Stimulated activated CD4-positive, alpha-beta T cell treated with anti-CD3 and anti-CD28 coated beads, Interleukin-1b, Interleukin-23, amount 100 ng/mL, for 48 hours (primary cell): ENCODE data around the gene RBM39.
A peak's percentile ranks its signal among the peaks of the same experiment; 100 is the strongest.
"Not testable (repeated sequence)": the region's sequence is repeated elsewhere in the genome, so short reads cannot be mapped to it uniquely, and the experiment has no call there.

ENCODE experiments used
- DNase-seq: peaks from one replicate; pipeline ENCODE4 v3.0.0-alpha.2; 2020

Gene RBM39

GRCh38 chr20:35704514-35705261 lies 37.4 kb downstream of the RBM39 start:
- DNase-seq: no peak

DNA sequence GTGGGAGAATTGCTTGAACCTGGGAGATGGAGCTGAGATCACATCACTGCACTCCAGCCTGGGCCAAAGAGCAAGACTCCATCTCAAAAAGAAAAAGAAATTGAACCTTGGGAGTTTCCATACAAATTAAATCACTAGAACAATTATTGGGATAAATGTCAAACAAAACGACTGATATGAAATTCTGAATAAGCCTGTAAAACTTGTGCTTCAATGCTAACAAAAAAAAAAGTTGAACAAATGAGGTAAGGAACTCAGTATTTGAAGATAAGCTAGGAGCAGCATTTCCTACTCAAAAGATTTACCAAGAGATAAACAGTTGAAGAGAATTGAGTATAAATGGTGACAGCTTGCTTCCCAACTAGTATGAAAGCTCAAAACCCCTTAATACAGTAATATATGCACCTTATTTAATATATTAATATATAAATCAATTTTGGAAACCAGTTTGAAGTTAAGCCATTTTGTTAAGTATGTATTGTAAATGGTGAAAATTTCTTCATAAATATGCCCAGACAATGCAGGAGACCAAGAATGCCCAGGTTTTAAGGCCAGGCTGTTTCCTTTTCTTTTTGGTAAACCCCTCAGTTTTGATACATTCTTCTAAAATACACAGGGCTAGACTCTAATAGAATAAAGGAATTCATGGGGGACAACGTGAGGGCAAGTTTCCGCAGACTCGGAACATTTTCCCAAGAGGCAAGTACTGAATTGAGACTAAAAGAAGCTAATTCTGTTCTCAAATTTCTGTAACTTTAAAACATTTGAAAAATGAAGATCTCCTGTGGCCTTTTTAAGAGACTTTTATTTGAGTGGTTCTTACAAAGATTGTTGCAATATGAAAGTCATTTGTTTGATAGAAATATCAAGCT lies 39.0 kb downstream of the RBM39 start:
- DNase-seq: no peak

DNA sequence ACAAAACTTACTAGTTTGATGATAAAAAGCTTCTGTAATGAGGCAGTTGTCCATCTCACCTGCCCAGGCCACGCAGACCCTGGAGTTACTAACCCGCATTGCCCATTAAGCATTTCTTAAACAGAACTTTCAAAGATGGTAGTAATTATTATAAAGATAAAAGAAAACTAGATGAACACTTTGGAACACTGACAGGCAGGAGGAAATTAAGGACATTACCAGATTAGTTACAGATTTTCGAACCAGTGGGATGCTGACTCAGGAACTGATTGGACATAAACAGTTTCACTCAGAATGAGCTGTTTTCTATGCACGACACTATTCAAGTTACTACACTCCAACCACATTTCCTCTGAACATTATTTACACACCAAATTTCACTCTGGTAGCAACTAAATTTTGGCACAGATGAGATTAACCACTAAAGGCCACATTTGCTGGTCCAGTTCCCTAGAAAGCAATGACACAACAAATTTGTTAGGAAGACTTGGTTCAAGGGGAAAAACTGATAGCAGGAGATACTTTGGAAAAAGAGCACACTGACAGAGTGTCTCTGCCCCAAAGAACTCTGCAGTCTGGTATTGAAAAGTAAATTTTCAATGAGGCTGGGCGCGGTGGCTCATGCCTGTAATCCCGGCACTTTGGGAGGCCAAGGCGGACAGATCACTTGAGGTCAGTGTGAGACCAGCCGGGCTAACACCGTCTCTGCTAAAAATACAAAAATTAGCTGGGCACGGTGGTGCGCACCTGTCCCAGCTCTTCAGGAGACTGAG lies 39.8 kb downstream of the RBM39 start:
- DNase-seq: no peak

GRCh38 chr20:35700625-35701148 lies 41.4 kb downstream of the RBM39 start:
- no peak for DNase-seq

DNA sequence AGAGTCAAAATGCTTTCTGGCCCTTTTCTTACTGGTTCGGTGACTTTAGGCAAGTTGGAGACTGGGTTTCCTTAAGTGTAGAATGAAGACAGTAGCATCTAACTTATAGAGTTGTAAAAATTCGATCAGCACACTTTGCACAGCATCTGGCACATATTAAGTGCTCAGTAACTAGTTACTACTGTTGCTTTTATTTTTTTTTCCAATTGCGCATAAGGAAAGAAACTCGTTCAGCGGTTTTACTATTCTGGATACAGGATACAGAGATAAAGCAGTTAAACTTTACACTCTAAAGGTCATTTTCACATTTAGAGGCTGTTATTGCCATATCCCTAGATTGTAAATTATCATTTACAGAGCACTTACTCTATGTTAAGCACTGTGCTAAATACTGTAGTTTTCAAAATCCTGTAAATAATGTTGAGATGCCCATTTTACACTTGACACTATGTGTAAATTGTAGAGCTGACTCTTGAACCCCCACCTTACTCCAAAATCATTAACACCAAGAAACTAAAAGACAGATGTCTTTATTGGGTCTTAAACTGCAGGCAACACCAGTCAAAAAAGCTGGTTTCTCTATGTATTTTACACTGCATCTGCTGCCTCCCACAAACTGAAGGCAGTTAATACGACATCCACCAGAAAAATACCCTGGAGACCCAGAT lies 42.0 kb downstream of the RBM39 start:
- DNase-seq: no peak

DNA sequence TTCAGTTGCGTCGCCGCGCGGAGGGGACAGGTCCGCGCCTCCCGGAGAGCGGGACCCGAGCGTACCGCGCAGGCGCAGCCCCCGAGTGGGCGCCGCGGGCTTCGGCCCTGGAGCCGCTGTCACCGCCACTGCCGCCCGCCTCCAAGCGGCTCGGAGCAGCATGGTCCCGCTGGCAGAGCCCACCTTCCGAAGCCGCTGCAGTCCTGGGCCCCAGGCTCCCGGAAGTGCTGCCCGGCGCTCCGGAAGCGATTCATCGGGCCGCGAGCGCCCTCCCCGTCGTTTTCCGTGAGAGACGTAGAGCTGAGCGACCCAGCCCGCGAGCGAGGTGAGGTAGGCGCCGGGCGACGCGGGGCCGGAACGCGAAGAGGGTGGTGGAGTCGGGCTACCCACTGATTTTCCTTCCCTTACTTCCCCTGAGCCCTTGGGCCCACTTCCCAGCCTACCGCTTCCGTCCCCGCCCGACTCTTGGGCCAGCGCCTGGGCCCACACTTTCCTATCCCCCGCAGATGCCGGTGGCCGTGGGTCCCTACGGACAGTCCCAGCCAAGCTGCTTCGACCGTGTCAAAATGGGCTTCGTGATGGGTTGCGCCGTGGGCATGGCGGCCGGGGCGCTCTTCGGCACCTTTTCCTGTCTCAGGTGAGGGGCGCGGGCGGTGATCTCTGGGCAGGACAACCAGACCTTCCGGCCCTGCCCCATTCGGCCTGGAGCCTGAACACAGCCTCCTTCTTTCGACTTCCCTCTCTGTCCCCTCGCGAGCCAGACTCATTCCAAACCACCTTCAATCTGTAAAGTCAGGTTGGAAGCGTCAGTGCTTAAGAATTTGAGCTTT lies 42.7 kb downstream of the RBM39 start, which contains the start of the genes NFS1 and ROMO1:
TSS of gene NFS1 (minus strand) at position 226 of the 830 bp plus-strand sequence. CDS start at position 162, 64 bp downstream.
TSS of gene ROMO1 (plus strand) at position 279 of the 830 bp plus-strand sequence. CDS start at position 507, 228 bp downstream.
- DNase-seq: peak; percentile 87

- DNase-seq: no peak
Observed at GRCh38 chr20:35698298-35699126, 43.5 kb downstream of the RBM39 start.

DNA sequence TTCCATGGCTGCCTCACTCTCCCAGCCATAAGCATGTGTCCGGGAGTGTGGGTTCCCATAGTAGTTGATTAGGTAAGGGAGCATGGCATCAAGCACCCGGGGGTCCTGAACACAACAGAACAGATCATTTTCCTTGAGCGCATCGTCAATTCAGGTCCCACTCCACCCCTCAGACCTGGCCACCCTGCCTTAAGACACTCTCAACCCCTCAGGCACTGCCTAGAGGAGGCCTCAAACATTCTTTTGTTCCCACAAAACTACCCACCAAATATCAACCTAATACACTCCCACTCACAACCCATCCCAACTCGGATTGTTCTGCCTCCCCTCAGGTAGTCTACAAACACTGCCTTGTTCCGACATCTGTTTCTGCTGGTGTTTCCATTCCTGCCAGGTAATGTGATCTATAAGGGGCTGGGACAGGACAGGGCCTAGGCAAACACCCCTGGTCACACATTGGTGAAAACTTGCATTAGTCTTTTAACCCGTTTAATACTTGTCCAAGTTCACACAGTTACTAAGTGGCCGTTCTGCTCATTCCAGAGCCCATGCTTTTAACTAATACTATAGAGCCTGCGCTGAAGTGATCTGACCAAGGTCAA lies 44.3 kb downstream of the RBM39 start:
- DNase-seq: no peak

DNA sequence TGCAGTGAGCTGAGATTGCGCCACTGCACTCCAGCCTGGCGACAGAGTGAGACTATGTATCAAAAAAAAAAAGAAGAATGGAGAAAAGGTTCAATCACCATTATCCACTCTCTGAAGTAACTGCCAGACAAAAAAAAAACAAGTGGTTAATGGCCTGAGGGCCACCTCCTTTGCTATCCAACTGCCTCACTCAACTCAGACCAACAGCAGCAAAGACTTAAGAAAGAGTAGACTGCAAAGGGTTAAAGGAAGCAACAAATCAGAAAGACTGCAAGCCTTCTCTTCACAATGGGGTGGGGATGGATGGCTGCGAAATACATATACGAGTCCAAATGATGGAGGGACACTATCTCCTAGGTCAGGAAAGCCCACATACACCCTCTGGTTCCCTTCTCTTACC lies 46.1 kb downstream of the RBM39 start:
- no peak for DNase-seq

GRCh38 chr20:35695245-35695749 lies 46.8 kb downstream of the RBM39 start:
- no peak for DNase-seq

DNA sequence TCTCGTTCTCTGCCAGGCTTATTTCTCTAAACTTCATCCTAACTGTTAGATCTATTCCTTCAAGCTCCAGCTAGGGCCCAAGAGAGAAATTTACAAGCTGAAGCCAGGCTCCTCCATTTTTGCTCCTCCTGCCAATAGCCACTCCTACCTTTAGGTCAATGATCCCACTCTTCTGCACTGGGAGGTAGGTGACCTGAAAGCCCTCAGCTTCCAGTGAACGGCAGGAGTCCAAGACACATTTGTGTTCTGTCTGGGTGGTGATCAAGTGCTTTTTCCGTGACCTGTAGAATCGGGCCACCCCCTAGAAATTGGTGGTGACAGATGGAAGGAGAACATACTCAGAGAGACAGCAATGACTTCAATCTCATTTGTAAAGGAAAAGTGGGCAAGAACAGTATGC lies 51.8 kb downstream of the RBM39 start:
- no peak for DNase-seq

- DNase-seq: not testable (repeated sequence)
Observed at GRCh38 chr20:35686872-35687271, 55.2 kb downstream of the RBM39 start.

- not testable (repeated sequence) for DNase-seq
Observed at GRCh38 chr20:35685368-35685767, 56.7 kb downstream of the RBM39 start.

DNA sequence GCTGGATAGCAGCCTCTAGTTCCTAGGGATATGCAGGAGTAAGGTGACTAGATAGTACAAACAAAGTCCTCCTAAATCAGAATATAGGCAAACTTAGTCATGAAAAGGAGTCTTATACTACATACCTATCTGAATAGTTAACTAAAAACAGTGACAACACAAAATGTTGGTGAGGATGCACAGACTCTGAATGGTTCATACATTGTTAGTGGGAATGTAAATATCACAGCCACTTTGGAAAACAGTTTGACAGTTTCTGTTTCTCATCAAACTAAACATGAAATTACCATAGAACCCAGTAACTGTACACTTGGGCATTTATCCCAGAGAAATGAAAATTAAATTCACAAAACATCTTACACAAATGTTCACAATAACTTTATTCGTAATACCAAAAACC lies 60.1 kb downstream of the RBM39 start:
- DNase-seq: no peak

GRCh38 chr20:35680452-35681183 lies 61.4 kb downstream of the RBM39 start:
- DNase-seq: no peak

DNA sequence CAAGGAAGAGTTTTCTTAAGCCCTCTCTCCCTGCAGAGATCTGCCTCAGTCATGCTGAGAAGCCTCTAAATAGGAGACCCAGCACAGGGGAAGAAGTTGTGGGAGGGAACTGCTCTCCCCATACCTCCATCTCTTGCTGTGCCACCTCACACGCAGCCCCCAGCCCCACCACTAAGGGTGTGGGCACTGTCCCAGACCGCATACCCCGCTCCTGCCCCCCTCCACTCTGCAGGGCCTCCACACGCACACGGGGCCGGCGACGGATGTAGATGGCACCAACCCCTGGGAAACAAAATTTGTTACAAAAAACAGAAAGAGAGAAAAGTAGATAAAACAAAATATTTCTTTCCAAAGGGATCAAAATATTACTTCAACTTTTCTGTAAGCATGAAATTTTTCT lies 67.1 kb downstream of the RBM39 start:
- DNase-seq: no peak

DNA sequence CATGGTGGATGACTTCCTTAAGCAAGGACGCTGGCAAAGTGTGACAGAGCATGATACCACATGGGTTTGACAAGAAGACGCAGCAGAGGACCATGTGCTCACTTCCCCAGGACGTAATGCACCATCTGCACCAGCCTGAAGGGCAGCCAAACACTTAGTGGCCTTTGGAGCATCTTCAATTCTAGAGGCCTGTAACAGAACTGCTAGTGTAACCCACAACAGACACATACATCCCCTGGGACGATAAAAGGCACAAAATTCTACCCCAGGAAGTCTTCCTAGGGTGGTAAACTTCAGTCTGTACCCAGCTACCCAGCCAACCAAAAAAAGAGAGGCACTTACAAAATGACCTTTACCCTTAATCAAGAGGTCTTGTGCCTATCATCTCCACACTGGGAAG lies 68.2 kb downstream of the RBM39 start:
- no peak for DNase-seq

GRCh38 chr20:35669681-35670080 lies 72.4 kb downstream of the RBM39 start:
- no peak for DNase-seq

GRCh38 chr20:35669221-35669620 lies 72.8 kb downstream of the RBM39 start:
- DNase-seq: no peak
